Sigmoid colon (tissue), 4 donors: ENCODE data around the gene HSPG2.

Source experiments
- POLR2A ChIP-seq, 2 donors: fragments of 450-650 bp; IDR thresholded peaks; one replicate each; pipeline ENCODE4 v1.6.1; 2016; ENCODE audit warnings: antibody characterized with exemption in 2 of 2, mild to moderate bottlenecking in 2 of 2, moderate library complexity in 2 of 2
- POLR2AphosphoS5 ChIP-seq, 4 donors: sonication (generic); formaldehyde crosslinking; IDR thresholded peaks; one replicate each; pipeline ENCODE4 v1.6.1; 2017; ENCODE audit warnings: antibody characterized with exemption in 4 of 4
- TF ChIP-seq, protein P1 (sequence below), 4 experiments: fragments of 450-650 bp in 3 of 4; fragments of 200-600 bp in 1 of 4; IDR thresholded peaks; one replicate each; pipeline ENCODE4 v1.5.1; 2016 to 2019; ENCODE audit warnings: antibody characterized with exemption in 4 of 4, mild to moderate bottlenecking in 3 of 4, moderate library complexity in 2 of 4

DNA sequence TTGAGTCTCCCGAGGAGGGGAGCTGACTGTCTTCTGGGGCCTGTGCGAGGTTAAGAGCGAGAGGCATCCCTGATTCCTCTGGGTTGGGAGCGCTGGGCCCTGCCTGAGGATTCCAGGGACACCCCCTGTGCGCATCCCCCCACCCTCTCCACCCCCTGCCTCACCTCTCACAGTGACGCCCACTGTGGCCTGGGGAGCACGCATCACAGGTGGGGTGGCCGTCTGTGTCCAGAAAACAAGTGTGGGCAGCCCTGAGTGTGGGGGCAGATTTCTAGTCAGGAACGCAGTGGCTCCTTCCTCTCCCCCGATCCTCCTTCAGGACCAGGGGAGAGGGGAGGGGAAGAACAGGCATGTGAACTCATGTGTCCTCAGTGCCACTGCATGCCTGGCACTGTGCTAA is 63.3 kb downstream of the HSPG2 start:
- TF ChIP-seq POLR2A (IDR thresholded peaks at IDR 0.05) (no peak), POLR2AphosphoS5 (IDR thresholded peaks at IDR 0.05) (no peak)
- TF ChIP-seq, protein P1, sequence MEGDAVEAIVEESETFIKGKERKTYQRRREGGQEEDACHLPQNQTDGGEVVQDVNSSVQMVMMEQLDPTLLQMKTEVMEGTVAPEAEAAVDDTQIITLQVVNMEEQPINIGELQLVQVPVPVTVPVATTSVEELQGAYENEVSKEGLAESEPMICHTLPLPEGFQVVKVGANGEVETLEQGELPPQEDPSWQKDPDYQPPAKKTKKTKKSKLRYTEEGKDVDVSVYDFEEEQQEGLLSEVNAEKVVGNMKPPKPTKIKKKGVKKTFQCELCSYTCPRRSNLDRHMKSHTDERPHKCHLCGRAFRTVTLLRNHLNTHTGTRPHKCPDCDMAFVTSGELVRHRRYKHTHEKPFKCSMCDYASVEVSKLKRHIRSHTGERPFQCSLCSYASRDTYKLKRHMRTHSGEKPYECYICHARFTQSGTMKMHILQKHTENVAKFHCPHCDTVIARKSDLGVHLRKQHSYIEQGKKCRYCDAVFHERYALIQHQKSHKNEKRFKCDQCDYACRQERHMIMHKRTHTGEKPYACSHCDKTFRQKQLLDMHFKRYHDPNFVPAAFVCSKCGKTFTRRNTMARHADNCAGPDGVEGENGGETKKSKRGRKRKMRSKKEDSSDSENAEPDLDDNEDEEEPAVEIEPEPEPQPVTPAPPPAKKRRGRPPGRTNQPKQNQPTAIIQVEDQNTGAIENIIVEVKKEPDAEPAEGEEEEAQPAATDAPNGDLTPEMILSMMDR (IDR thresholded peaks at IDR 0.05): no peak
